Ishikawa (cell line): ENCODE data around the gene ZNF490.

ENCODE experiments used
- FOXM1 ChIP-seq: IDR thresholded peaks from 2 replicates; pipeline ENCODE4 v1.6.1; 2012; ENCODE audit warnings: low read depth, borderline replicate concordance
- RAD21 ChIP-seq: IDR thresholded peaks from 2 replicates; pipeline ENCODE4 v1.6.1; 2012; ENCODE audit warnings: low read depth
- USF1 ChIP-seq: IDR thresholded peaks from 2 replicates; pipeline ENCODE4 v1.6.1; 2012

- TF ChIP-seq FOXM1 (no peak), USF1 (no peak), RAD21 (no peak)
These were observed 717 bp upstream of the ZNF490 start for GRCh38 chr19:12611361-12611699.
